Activated T-helper 1 cell treated with anti-CD3 and anti-CD28 coated beads, Interleukin-2, amount 50 U/mL, for 16 hours (primary cell): ENCODE results near the gene TINAGL1.

Experiments
- DNase-seq, 2 donors: peaks; one replicate each; pipeline ENCODE4 v3.0.0-alpha.2; 2020; ENCODE audit warnings: low read depth in 1 of 2, low spot score in 1 of 2

TINAGL1 gene

GRCh38 chr1:31576201-31576669 lies at the start of gene TINAGL1:
Gene TINAGL1 (plus strand): TSS chr1:31576515. CDS start chr1:31577149, 634 bp downstream.
- no peak for DNase-seq

DNA sequence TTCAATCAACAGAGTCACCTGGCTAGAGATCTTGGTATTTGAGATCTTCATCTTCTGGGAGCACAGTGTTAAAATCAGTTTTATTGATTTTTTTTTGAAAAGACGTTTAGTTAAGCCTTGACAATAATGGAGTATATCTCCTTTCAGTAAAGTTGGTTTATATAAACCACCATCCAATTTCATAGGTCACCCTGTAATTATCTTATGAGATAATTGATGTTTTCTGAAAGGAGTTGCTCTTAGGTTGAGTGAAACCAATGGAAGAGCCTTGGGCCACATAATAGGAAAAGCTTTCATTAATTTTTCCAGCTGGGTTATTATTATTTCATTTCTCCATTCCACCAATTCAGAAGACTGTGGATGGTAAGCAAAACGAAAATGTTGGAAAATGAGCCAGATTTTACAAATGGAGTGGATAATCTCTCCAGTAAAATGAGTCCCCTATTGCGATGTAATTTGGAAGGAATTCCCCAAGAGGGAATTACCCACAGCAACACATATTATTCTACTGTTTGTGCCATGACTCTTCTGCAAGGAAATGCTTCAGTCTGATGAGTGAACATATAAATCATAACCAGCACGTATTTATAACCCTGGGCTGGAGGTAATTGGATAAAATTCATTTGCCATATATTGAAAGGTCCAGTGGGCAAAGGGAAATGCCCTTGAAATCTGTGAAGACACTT lies 46.2 kb upstream of the TINAGL1 start:
- no peak for DNase-seq

DNA sequence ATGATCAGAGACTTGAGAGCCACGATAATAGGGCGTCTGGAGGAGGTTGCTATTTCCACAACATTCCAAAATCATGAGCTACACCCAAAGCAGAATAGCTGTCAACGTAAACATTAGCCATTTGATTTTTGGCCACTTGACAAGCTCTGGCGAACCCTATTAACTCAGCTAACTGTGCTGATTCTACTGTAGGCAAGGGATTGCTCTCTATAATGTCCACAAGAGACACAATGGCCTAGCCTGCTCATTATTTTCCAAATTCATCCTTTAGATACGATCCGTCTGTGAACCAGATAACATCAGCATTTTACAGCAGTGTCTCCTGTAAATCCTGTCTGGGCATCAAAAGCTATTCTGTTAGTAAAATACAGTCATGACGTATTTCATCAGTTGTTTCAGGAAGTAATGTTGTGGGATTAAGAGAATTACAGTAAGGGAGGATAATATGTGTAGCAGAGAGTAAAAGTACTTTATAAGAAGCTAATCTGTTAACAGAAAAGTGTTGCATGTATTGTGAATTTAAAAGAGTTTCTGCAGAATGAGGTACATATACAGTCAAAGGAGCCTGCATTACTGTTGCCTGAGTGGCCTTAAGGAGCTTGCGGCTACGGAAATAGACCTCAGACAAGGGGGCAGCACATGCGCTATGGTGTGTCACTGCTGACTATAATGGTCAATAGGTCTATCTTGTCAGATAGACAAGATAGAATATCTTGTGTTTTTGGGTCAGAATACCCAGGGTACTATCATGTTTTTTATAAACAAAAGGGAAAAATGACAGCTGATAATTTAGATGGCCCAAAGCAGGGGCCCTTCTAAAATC lies 44.9 kb upstream of the TINAGL1 start:
- no peak for DNase-seq

GRCh38 chr1:31532173-31532572 lies 44.1 kb upstream of the TINAGL1 start:
- DNase-seq: no peak

DNA sequence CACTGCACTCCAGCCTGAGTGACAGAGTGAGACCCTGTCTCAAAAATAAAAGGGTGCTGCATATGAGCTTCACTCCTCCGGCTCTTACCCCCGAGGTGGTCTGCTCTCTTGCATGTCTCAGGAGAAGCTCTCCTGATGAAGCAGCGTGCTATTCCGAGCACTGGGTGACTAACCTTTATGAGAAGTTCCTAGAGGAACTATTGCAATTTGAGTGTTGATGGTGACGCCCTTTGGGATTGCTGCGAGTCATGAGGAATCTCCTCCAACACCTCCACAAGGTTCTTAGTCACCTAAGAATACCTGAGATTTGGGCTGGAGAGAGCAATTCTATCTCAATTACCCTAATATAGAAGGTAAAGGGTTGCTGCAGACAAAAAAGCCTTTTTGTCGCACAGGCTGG lies 40.8 kb upstream of the TINAGL1 start:
- DNase-seq: no peak

DNA sequence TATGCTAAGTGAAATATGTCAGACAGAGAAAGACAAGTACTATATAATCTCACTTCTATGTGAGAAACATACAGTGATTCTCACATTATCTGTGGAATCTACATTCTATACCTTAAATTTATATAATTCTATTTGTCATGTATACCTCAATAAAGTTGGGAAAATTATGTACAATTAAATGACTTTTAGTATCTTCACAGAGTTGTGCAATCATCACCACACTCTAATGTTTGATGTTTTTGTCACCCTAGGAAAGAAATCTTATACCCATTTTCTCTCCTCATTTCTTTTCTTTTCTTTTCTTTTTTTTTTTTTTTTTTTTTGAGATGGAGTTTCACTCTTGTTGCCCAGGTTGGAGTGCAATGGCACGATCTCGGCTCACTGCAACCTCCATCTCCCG lies 37.0 kb upstream of the TINAGL1 start:
- no peak for DNase-seq

DNA sequence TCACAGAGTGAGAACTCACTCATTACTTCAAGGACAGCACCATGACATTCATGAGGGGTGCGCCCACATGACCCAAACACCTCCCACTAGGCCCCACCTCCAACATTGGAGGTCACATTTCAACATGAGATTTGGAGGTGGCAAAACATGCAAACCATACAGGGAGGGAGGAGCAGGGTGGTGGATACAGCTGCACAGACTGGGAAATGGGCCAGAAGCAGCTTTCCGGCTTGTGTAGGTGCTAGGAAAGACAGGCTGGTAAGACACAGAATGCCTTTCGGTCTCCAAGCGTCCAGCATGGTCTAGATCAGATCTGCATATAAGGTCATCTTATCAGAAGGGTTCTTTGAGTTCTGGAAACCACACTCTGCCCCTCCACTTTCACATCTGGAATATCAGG lies 35.1 kb upstream of the TINAGL1 start:
- no peak for DNase-seq

- DNase-seq: no peak
These were observed 30.3 kb upstream of the TINAGL1 start for GRCh38 chr1:31545927-31546540.

DNA sequence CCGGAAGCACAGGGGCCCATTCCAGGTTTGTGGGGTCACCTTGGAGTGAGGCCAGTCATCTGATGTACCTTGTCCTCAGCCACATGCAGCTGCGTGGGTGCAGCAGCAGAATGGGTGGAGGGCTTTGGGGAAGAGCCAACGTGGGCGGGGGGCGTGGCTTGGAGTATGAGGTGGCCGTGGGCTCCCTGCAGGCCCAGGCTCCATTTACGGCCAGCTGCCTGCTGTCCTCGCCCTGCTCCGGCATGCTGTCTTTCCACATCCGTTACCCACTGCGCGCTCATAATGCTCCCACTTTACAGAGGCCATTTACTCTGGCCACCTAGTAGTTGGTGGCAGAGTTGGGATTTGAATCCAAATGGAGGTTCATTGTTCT lies 27.8 kb upstream of the TINAGL1 start:
- DNase-seq: no peak

DNA sequence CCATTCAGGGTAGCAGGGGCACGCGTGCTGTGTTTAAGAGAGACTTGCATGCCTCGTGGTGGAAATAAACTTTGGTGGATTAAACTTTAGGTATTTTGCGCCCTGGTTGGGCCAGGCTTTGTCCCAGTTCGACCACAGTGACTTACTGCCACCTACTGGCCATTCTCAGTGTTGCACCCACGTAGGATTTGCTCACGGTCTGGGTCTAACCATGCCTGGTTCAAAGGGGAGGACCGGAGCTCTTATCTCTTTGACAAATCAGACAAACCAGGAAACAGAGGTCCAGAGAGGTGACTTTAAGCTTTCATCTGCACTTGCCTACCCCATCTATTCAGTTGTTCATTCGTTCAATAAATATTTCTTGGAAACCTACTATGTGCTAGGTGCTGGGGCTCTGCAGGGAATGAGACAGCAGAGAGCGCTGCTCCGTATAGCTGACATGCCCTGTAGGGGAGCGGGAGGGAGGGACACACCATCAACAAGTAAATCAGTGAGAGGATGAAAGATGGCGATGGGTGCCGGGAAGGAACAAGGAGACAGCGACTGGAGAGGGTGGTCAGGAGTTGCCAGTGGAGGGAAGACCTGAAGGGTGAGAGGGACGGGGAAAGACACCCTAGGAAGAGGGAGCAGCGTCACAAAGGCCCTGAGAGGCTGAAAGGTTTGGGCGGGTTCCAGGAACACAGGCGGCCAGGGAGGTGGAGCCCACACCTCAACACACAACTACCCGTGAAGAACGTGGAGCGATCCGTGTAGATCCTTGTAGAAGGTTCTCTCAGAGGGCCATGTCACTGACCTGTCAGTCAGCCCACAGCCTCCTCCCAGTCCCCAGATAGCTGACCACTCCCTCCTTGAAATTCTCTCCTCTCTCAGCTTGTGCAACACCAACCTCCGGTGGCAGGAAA lies 27.2 kb upstream of the TINAGL1 start:
- DNase-seq: peak; percentile 77 to 87

- no peak for DNase-seq
These were observed 26.3 kb upstream of the TINAGL1 start for GRCh38 chr1:31549809-31550620.

GRCh38 chr1:31551208-31551607 lies 25.1 kb upstream of the TINAGL1 start:
- no peak for DNase-seq

GRCh38 chr1:31552489-31552888 lies 23.8 kb upstream of the TINAGL1 start:
- no peak for DNase-seq

- no peak for DNase-seq
These were observed 19.8 kb upstream of the TINAGL1 start for GRCh38 chr1:31556481-31557006.

GRCh38 chr1:31559715-31560114 lies 16.6 kb upstream of the TINAGL1 start:
- no peak for DNase-seq

DNA sequence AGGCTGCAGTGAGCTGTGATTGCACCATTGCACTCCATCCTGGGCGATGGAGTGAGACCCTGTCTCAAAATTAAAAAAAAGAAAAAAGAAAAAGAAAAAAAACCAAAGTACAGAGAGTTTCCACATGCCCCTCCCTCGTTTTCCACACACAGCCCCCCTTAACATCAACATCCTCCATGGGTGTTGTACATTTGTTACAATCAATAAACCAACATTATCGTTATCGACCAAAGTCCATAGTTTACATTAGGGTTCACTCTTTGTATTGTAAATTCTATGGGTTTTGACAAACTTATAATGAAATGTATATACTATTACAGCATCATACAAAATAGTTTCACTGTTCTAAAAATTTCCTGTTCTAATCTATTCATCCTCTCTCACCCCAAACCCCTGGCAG lies 15.9 kb upstream of the TINAGL1 start:
- no peak for DNase-seq

DNA sequence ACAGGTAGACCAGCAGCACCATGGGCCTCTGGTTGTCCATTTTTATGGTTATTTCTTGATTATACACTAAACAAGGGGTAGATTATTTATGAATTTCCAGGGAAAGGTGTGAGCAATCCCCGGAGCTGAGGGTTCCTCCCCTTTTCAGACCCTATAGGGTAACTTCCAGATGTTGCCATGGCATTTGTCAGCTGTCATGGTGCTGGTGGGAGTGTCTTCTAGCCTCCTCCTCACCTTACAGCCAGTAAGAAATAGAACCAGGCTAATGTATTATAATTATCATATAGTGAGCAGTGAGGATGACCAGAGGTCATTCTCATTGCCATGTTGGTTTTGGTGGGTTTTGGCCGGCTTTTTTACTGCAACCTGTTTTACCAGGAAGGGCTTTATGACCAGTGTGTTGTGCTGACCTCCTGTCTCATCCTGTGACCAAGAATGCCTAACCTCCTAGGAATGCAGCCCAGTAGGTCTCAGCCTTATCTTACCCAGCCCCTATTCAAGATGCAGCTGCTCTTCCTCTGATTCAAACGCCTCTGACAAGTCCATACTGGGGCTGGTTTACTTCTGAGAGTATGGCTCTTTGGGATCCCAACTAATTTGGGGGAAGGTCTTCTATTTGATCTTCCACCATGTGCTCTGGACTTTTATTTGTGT lies 13.5 kb upstream of the TINAGL1 start:
- no peak for DNase-seq

DNA sequence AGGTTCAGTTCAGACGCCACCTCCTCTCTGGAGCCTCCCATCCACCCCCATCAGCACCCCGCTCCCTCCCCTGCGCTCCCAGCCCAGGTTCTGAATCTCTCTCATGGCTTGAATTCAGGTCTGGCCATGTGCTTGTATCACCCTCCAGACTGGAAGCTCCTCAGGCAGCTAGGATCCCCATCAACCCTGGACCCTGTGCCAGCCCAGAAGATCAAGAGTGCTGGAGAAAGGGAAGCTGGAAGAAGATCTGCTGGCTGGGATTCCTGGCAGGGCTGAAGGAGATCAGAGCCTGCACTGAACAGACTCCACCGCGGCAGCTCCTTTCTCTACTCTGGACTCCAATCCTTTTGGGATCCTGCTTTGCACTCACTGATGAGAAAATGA lies 11.7 kb upstream of the TINAGL1 start:
- DNase-seq: no peak

DNA sequence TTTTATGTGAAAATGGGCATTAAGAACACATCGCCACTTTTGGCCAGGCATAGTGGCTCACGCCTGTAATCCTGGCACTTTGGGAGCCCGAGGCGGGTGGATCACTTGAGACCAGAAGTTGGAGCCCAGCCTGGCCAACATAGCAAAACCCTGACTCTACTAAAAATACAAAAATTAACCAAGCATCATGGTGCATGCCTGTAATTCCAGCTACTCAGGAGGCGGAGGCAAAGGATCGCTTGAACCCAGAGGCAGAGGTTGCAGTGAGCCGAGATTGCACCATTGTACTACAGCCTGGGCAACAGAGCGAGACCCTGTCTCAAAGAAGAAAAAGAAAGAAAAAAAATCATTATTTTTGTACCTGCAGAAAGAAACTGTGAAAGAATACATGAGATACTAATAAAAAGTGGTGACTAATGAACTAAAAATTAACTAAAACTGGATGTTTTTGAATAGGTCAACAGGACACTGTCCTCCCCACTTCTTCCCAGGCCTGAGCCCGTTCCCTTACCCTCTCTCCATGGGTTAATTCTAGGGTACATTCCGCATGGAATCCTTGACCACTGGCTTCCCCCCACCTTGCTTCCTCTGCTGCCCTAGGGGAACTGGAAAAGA lies 8.3 kb upstream of the TINAGL1 start:
- DNase-seq: no peak
